Mammary epithelial cell (primary cell): ENCODE measurements around the gene CLTCL1.
"Not testable (repeated sequence)": the region's sequence is repeated elsewhere in the genome, so short reads cannot be mapped to it uniquely, and the experiment has no call there.

Experiments used
- EZH2 ChIP-seq: IDR thresholded peaks from 2 replicates; pipeline ENCODE4 v1.6.1; 2012; ENCODE audit warnings: low read length, inconsistent platforms, borderline replicate concordance
- TF ChIP-seq, protein P1 (sequence below), 2 donors: IDR thresholded peaks in 1 of 2; conservative IDR thresholded peaks in 1 of 2; 2 replicates each; pipeline ENCODE4 v1.5.1; 2011 to 2012; ENCODE audit warnings: inconsistent platforms in 2 of 2, low read length in 2 of 2, mild to moderate bottlenecking in 2 of 2, control low read depth in 1 of 2, low read depth in 1 of 2; ENCODE audit not compliant: insufficient read depth in 1 of 2; ENCODE audit errors: extremely low read depth in 1 of 2

DNA sequence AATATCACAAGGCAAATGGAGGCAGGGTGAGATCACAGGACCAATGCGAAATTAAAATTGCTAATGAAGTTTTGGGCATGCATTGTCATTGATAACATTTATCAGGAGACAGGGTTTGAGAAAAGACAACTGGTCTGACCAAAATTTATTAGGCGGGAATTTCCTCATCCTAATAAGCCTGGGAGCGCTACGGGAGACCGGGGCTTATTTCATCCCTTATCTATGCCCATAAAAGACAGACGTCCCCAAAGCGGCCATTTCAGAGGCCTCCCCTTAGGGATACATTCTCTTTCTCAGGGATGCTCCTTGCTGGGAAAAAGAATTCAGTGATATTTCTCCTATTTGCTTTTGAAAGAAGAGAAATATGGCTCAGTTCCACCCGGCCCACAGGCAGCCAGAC, 28.6 kb upstream of the CLTCL1 start:
- not testable (repeated sequence) for TF ChIP-seq EZH2
- TF ChIP-seq, protein P1, sequence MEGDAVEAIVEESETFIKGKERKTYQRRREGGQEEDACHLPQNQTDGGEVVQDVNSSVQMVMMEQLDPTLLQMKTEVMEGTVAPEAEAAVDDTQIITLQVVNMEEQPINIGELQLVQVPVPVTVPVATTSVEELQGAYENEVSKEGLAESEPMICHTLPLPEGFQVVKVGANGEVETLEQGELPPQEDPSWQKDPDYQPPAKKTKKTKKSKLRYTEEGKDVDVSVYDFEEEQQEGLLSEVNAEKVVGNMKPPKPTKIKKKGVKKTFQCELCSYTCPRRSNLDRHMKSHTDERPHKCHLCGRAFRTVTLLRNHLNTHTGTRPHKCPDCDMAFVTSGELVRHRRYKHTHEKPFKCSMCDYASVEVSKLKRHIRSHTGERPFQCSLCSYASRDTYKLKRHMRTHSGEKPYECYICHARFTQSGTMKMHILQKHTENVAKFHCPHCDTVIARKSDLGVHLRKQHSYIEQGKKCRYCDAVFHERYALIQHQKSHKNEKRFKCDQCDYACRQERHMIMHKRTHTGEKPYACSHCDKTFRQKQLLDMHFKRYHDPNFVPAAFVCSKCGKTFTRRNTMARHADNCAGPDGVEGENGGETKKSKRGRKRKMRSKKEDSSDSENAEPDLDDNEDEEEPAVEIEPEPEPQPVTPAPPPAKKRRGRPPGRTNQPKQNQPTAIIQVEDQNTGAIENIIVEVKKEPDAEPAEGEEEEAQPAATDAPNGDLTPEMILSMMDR (conservative IDR thresholded peaks at IDR 0.05 in 1 of 2, IDR thresholded peaks at IDR 0.05 in 1 of 2; ENCODE audit: extremely low read depth in 1 of 2, insufficient read depth in 1 of 2, low read depth in 1 of 2, low read length in 2 of 2): not testable (repeated sequence)
